ENCODE data around the gene PMF1. TPM values are rescaled to one million over a fixed set of nuclear protein-coding genes. Genes with fewer than 3 reads are reported as not detected.

Gene PMF1
- total and polyA plus RNA-seq, 2 of the 13 experiments (the other 11 are each of a cell fraction or from before 2014, with no cell fraction given), result 72.5 to 89.0 TPM

GRCh38 chr1:156245451-156246232 is 32.8 kb downstream of the PMF1 start (continued):
- TF ChIP-seq ZXDC (CRISPR knock-in tag; IDR thresholded peaks at IDR 0.05) (no peak), ZSCAN29 (CRISPR knock-in tag; conservative IDR thresholded peaks at IDR 0.05) (no peak), MXD1 (CRISPR knock-in tag; IDR thresholded peaks at IDR 0.05) (peak; percentile 80), HOXA5 (CRISPR knock-in tag; IDR thresholded peaks at IDR 0.05) (no peak), ZNF558 (CRISPR knock-in tag; IDR thresholded peaks at IDR 0.05; ENCODE audit: borderline replicate concordance) (no peak), ZBTB43 (CRISPR knock-in tag; conservative IDR thresholded peaks at IDR 0.05) (0 out of 2 replicates have a peak, but pooled peaks have one; percentile 78), PAXIP1 (CRISPR knock-in tag; conservative IDR thresholded peaks at IDR 0.05) (peak; percentile 33; the same call in 1 of the 2 replicates), ZNF550 (CRISPR knock-in tag; IDR thresholded peaks at IDR 0.05; ENCODE audit: borderline replicate concordance) (no peak), ZNF383 (CRISPR knock-in tag; IDR thresholded peaks at IDR 0.05; ENCODE audit: borderline replicate concordance) (no peak), ZNF652 (CRISPR knock-in tag; IDR thresholded peaks at IDR 0.05; ENCODE audit: borderline replicate concordance, low read depth) (no peak), SCMH1 (CRISPR knock-in tag; IDR thresholded peaks at IDR 0.05; ENCODE audit: borderline replicate concordance) (no peak), ZNF557 (CRISPR knock-in tag; IDR thresholded peaks at IDR 0.05) (no peak), MLLT10 (CRISPR knock-in tag; IDR thresholded peaks at IDR 0.05) (no peak), MLX (CRISPR knock-in tag; IDR thresholded peaks at IDR 0.05) (no peak), CCAR2 (optimal IDR thresholded peaks at IDR 0.05; ENCODE audit: low read depth, low read length) (no peak), ZNF512 (CRISPR knock-in tag; IDR thresholded peaks at IDR 0.05) (no peak), KLF16 (CRISPR knock-in tag; IDR thresholded peaks at IDR 0.05) (no peak), PHF5A (CRISPR knock-in tag; IDR thresholded peaks at IDR 0.05; ENCODE audit: low read depth, unreplicated experiment) (no peak), GPN1 (CRISPR knock-in tag; IDR thresholded peaks at IDR 0.05; ENCODE audit: borderline replicate concordance) (no peak)

Data from HepG2 (cell line).